Stimulated activated CD4-positive, alpha-beta T cell treated with anti-CD3 and anti-CD28 coated beads, Interleukin-12 subunit alpha, Interleukin-12 subunit beta, amount 100 ng/mL, for 48 hours (primary cell): Measurements from ENCODE around the gene PTH1R.
A peak's percentile ranks its signal among the peaks of the same experiment; 100 is the strongest.

Source experiments
- DNase-seq, 3 donors: peaks; one replicate each; pipeline ENCODE4 v3.0.0-alpha.2; 2020; ENCODE audit warnings: low read depth in 2 of 3, low spot score in 1 of 3

Gene PTH1R

DNA sequence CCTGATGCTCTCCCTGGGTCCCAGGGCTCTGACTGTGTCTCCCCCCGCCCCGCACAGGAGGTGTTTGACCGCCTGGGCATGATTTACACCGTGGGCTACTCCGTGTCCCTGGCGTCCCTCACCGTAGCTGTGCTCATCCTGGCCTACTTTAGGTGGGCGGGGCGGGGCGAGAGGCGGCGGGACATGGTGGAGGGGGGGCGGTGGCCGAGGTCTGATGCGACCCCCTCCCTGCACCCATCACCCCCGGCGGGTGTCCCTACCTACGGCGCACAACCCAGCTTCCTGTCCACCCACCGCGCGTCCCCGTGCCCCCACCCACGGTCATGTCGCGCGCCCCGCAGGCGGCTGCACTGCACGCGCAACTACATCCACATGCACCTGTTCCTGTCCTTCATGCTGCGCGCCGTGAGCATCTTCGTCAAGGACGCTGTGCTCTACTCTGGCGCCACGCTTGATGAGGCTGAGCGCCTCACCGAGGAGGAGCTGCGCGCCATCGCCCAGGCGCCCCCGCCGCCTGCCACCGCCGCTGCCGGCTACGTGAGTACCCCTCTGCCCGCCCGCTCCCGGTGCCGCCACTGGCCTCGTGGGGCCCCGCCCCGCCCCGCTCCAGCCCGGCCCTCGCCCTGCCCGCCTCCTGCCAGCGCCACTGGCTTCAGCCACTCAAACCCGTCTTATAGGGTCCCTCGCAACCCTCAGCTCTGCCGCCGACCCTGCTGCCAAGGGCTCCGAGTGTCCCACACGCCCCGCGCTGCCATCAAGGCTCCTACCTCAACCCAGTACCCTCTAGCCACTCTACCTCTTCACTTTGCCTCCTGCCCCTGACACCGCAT, 21.0 kb downstream of the PTH1R start:
- DNase-seq, result no peak

DNA sequence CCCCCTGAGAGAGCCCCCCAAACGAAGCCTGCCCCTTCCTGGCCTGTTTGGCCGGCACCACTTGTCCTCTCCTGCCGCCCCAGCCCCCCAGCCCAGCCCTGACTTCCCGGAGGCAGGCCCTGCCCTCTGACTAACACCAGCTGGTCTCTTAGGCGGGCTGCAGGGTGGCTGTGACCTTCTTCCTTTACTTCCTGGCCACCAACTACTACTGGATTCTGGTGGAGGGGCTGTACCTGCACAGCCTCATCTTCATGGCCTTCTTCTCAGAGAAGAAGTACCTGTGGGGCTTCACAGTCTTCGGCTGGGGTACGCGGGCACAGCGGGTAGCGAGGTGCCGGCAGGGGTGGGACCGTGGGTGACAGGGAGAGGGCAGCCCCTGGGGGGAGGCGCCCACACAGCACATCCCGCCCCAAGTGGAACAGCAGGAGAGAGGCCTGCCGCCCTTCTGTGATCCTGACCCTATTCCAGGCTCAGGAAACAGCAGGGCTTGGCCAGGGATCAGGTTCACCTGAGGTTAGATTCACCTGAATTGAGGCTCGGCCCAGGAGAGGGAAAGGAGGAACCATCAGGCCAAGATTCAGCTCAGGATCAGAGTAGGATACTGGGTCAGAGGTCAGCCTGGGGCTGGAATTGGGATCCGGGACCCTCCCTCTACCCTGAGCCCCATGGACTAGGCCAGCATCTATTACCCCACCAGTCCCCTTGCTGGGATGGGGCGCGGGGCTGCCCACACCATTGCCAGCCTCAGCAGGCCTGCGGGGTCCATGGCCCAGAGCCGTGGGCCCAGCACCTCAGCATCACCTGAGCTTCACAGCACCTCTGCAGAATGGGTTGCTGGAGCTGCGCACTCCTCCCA, 21.9 kb downstream of the PTH1R start:
- no peak for DNase-seq

DNA sequence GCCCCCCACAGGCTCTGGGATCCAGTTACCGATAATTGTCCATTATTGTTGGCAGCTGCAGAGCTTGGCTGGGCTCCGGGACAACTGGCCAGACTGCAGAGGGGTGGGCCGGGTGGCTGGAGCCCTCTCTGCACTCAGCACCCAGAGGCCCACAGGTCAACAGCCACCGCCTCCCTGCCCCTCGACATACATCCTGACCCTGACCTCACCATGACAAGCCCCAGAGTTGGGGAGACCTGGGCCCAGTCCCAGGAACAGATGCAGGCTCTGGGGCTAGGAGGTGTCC, 22.4 kb downstream of the PTH1R start:
- DNase-seq, result no peak

DNA sequence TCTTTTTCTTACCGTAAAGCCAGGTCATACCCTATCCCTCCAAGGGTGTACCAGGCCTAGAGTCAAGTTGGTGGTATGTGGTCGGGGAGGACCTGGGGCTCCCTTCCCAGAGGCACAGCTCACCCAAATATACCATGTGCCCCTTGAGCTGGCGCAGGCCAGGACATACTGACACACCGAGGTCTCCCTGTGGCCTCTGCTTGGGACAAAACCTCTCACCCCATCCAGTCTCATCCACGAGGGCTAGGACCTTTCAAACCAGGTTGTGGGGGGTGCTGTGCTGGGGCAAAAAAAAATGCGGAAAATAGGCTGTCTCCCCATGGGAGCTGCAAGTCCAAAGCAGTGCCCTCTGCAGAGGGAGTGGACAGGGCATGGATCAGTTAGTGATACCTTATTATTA, 22.8 kb downstream of the PTH1R start:
- DNase-seq, result no peak

DNA sequence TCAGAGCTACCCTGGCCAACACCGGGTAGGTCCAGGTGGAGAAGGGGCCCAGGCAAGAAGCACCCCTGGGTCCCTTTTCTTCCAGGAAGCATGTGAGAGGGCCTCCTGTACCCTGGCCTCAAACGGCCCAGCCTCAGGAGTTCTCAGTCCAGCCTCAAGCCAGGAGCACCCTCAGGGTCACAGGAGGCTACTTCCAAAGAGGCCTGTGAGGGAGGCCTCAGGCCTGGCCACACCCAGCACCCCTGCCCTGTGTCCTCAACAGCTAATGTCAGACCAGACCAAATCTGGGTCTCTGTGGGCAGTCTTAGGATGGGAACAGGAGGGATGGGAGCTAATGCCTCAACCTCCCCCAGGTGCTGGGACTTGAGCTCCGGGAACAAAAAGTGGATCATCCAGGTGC, 23.5 kb downstream of the PTH1R start:
- no peak for DNase-seq

DNA sequence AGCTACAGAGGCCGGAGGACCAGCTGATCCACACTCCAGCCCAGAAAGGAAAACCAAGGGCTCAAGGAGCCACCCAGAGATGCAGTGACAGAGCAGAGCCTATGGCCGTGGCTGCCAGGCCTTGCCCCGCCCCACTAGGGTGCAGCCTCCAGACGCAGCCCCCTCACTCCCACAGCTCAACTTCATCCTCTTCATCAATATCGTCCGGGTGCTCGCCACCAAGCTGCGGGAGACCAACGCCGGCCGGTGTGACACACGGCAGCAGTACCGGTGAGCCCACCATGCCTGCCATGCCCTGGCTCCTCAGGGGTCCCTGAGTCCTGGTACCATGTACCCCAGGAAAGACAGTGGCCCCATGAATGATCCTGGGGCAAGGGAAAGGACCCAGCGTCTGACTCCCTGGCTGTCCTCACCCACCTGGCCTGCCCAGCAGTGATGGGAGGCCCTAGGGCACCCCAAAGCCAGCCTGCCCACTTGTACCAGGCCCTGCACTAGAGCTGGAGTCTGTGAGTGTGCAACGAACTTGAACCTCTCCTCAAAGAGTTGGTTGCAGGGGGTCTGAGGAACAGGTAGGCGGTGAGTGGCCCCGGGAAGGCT, 24.2 kb downstream of the PTH1R start:
- DNase-seq, result no peak

DNA sequence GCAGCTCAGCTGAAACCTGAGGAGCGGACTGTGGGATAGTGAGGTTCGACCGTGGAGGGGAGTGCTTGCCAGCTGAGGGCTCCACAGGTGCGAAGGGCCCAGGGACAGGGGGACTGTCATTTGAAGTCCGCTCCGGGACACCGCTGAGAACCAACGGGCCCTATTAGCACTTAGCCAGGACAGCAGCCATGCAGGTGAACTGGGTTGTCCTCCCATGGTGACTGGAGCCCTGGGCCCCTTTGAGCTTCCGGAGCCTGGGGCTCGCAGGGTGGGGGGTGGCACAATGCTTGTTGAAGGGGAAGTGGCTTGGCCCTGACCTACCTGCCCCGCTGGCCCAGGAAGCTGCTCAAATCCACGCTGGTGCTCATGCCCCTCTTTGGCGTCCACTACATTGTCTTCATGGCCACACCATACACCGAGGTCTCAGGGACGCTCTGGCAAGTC, 24.7 kb downstream of the PTH1R start:
- no peak for DNase-seq

DNA sequence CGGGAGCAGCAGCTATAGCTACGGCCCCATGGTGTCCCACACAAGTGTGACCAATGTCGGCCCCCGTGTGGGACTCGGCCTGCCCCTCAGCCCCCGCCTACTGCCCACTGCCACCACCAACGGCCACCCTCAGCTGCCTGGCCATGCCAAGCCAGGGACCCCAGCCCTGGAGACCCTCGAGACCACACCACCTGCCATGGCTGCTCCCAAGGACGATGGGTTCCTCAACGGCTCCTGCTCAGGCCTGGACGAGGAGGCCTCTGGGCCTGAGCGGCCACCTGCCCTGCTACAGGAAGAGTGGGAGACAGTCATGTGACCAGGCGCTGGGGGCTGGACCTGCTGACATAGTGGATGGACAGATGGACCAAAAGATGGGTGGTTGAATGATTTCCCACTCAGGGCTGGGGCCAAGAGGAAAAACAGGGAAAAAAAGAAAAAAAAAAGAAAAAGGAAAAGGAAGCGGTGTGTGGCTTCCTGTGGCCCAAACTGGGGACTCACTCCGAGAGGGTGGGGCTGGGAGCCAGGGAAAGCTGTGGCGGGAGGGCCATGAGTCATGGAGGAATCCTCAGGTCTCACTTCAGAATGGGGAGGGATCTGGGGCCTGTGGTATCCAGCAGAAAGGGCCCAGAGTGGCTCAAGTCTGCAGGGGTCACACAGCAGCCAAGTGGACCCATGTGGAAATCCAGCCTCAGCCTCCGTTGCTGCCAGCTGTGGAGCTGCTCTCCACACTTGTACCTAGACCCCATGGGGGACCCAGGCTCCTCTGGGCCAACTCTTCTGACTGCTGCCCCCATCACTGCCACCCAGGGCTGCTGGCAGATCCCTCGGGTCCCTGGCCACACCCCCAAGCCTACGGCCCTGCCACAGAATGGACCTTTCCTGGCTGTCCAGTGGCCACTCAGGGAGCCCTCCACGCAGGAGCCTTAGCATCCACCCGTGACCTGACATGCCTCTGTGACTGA, 26.1 kb downstream of the PTH1R start:
- DNase-seq, result no peak

DNA sequence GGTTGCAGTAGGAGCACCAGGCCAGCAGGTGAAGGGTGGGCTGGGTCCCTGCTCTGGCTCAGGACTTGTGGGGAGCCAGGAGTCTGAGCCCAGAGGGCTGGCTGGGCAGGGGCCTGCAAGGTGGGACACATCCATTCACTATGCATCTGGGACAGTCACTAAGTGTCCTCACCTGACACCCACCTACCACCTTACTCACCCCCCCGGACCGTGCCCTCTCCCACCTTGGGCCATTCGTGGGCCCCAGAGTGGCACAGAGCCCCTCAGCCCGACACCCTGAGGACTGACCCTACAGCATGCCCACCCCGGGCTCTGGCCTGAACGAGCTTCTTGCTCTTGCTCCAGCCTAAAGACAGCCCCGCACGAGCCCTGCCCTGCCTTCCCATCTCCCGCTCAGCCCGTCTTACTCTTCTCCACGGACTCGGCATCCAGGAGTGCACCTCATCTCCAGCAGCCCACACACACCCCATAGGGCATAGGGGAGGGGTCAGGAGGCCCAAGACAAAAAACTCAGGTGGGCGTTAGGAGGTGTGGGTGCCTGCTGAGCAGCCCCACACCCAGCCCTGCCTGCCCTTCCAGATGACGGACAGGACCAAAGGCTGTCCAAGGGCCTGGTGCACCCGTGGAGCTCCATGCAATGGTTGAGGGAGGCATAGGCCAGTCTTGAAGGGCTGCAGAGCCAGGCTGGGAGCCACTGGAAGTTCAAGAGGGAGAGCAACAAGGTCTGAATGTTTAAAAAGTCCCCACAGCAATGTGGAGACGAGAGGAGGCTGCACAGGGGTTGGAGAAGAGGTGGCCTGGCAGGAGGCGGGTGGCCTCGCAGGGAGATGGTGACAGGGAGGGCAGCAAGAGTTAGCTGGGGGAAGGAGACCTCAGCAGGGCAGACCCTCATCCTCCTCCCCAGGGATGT, 27.0 kb downstream of the PTH1R start:
- DNase-seq, result no peak

DNA sequence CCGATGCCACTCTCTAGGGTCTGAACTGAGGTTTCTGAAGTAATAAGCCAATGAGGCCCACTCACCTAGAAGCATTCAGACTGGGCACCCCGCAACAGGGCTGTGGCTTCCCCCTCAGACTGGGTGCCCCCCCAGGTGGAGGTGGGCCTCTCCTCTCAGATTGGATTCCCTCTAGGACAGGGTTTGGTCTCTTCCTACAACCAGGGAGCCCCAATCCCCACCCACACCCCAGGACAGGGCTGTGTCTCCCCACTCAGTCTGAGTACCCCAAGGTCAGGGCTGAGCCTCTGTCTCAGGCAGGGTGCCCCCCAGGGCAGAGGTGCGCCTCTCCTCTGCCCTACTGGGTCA, 27.7 kb downstream of the PTH1R start:
- no peak for DNase-seq

DNA sequence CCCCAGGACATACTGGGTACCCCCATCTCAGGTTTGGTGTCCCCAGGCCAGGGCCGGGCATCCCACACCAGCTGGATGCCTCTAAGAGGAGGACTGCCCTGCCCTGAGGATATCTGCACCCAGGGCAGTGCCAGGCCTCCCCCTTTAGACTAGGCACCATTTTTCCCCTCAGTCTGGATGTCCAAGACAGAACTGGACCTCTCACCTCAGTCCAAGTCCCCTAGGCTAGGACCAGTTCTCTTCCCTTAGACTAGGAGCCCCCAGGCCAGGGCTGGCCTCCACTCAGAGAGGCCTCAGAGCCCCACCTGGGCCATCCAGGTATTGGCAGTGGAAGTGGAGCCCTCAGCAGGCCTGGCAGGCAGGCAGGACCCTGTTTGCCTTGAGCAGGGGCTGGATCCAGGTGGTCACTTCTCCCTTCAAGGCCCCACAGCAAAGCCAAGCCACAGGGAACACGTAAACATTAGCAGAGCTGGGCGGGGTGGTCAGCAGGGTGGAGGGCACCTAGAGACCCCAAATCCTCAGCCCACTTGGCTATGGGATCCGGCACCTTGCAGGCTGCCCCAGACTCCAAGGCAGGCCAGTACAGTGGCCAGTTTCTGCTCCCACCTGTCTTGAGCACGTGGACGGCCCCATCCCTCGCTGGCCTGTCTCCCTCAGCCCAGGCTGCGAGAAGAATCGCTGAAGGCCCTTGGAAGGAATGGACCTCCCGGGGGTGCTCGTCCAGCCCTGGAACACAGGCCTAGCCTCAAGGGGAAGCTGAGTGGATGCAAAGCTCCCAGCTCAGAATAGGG, 28.3 kb downstream of the PTH1R start:
- DNase-seq, result no peak

DNA sequence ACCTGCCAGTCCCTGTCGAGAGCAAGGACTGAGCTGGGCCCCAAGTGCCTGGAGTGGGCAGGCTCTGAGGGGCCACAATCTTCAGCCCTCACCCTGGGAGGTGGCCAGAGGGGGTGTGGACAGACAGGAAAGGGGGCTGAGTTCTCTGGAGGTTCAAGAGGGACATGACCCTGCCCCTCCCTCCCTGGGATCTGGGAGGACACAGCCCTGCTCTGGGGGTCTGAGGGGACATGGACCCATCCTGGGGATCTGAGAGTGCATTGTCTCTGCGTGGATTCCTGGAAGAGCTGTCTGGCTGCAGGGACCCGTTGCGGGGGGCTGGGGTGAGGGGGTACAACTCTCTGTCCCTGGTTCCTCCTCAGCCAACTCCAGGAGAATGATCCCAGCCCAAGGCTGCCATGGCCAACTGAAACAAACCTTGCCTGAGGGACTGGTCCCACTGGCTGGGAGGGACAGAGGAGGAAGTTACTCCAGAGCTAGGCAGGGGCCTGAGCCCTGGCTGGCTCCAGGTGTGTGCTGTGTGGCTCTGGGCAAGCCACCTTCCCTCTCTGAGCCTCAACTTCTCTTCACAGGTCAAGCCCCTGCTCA, 29.0 kb downstream of the PTH1R start:
- DNase-seq, result no peak

DNA sequence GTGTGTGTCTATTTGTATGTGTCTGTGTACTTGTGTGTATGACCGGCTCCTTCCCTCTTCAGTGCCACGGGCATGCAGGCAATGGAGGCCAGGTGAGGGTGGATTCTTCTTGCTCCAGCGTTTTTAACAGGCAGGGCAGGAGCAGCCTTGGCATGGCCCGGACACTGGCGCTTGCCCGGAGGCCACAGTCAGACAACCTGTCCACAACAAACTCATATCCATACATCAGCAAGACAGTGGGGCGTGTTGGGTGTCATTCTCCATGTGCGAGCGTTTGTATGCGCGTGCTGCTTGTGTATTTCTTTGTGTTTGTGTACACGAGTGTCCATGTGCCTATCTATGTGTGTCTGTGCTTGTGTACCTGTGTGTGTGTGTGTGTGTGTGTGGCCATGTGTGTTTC, 29.8 kb downstream of the PTH1R start:
- no peak for DNase-seq

DNA sequence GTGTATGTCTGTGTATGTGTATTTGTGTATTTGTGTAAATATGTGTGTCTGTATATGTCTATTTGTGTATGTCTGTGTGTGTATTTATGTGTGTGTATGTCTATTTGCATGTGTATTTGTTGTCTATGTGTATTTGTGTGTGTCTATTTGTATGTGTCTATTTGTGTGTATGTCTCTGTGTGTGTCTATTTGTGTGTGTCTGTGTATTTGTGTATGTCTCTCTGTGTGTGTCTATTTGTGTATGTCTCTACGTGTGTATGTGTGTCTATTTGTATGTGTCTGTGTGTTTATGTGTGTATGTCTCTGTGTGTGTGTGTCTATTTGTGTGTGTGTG, 30.4 kb downstream of the PTH1R start:
- no peak for DNase-seq

DNA sequence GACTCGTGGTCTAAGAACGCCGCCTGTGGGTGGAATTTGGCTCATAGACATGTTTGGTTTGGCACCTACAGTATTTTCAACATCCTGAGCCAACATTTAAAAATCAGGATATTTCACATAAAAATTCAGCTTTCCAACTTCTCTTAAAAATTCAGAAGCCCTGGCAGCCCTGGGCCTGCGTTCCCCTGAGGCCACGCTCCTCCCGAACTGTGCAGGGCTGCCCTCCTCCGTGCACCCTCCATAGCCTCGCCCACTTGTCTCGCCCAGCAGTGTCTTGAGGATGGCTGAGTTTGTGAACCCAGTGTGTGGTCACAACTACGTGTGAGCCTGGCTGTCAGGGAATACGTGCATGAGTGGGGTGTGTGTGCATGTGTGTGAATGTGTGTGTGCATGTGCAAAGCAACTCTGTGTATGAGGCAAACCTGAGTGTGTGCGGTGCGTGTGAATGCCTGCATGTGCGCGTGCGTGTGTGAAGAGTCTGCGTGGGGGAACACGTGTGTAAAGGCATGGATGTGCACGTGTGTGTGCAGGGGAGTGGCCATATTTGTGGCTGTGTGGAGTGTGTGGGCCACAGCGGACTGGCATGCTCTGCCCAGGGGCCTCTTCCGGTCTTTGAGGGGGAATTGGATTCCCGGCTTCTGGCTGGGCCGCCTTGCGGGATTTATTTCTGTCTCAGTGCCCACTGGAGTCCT, 30.9 kb downstream of the PTH1R start:
- no peak for DNase-seq

DNA sequence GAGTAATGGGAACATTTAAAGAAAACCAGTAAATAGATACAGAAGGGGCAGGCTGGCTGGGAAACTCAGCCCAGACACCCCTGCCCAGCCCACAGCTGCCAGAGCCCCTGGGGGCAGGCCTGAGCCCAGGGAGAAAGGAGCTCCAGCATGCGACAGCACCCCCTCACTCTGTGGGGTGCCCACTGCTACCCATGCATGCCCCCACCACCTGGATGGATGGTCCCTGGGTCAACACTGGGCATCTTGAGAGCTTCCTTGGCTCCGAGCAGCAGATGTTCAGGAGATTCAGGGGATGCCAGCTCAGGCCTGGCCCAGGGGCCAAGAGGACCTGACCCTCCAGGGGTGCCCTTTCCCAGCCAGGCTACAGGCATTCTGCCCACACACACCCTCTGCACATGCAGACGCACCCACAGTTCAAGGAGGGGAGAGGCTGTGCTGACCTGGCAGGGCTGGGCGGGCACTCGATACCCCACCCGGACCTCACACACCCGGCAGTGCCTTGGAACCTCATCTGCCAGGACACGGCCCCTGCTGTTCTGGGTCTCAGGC, 31.5 kb downstream of the PTH1R start:
- no peak for DNase-seq

DNA sequence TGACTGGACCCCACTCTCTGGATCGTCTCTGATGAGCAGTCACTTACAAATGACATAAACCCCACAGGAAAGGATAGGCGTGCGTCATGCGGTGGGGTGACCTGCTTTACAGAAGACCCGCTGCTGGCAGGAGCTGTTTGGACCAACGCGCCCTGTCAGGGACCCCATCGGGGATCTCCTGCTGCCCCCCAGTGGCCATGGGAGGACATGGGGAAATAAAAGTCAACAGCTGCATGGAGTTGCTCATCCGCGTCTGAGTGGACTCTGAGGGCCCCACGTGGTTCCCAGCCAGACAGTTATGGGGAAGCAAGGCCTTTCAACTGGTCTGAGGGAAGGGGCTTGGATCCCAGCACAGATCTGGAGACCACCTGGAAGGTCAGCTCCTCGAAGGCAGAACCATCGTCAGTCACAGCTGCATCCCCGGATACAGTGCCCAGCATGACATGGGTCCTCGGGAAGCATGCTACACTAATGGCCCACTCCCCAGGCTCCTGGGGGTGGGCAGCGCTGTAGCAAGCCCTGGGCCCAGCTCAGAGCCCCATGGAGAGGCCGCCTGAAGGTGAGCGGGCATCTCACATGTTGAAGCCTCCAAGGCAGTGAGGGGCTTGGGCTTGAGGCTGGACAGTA, 32.1 kb downstream of the PTH1R start:
- DNase-seq, result peak; percentile 73 to 76 (median 74)
